ENCODE data around the gene DDOST. TPM values are rescaled to one million over a fixed set of nuclear protein-coding genes. Genes with fewer than 3 reads are reported as not detected.
A peak's percentile ranks its signal among the peaks of the same experiment; 100 is the strongest.
"Not testable (repeated sequence)": the region's sequence is repeated elsewhere in the genome, so short reads cannot be mapped to it uniquely, and the experiment has no call there.

The DDOST gene
- total RNA-seq, 2 experiments from 2014 or later, result 165 to 180 TPM

GRCh38 chr1:20615946-20616846 is 45.0 kb downstream of the DDOST start:
- DNase-seq, result no peak
- no peak overlapping the region for H3K27ac Mint-ChIP-seq
- H3K9me3 Mint-ChIP-seq, result no peaks in the 10 kb centered on the region
- H3K27me3 Mint-ChIP-seq, result peaks cover 5% of the 10 kb centered on the region
- ChIA-PET CTCF (no interaction called here), POLR2A (no interaction called here)
- peaks cover 4% of the 10 kb centered on the region for H3K4me1 Mint-ChIP-seq (ENCODE audit: low read depth)
- intact Hi-C loops (cut with micrococcal nuclease), result no loop called here
- H3K4me3 Mint-ChIP-seq, result no peak overlapping the region
- H3K36me3 Mint-ChIP-seq, result no peaks in the 10 kb centered on the region

- Mint-ChIP-seq H3K9me3 (no peaks in the 10 kb centered on the region), H3K27me3 (peaks cover 3% of the 10 kb centered on the region), H3K36me3 (no peaks in the 10 kb centered on the region), H3K4me1 (ENCODE audit: low read depth) (peaks cover 4% of the 10 kb centered on the region), H3K27ac (no peak overlapping the region), H3K4me3 (no peak overlapping the region)
- ChIA-PET CTCF (no interaction called here), POLR2A (no interaction called here)
- intact Hi-C loops (cut with micrococcal nuclease), result no loop called here
- DNase-seq, result no peak
Measured at GRCh38 chr1:20614131-20614579, 47.0 kb downstream of the DDOST start.

- H3K9me3 Mint-ChIP-seq, result no peaks in the 10 kb centered on the region
- H3K27me3 Mint-ChIP-seq, result peaks cover 3% of the 10 kb centered on the region
- no peaks in the 10 kb centered on the region for H3K36me3 Mint-ChIP-seq
- ChIA-PET POLR2A (no interaction called here), CTCF (interaction anchor here (1.1 kb wide), 1 partner anchor 20 kb away, joined by 5 read pairs; no protein-coding TSS in a partner anchor)
- intact Hi-C loops (cut with micrococcal nuclease), result no loop called here
- no peak overlapping the region for H3K27ac Mint-ChIP-seq
- peak; percentile 14 for DNase-seq
- H3K4me1 Mint-ChIP-seq (ENCODE audit: low read depth), result peaks cover 4% of the 10 kb centered on the region
- no peak overlapping the region for H3K4me3 Mint-ChIP-seq
Measured at GRCh38 chr1:20612221-20612746, 48.9 kb downstream of the DDOST start.

- no peak overlapping the region for H3K27ac Mint-ChIP-seq
- intact Hi-C loops (cut with micrococcal nuclease), result no loop called here
- no peak overlapping the region for H3K4me3 Mint-ChIP-seq
- H3K27me3 Mint-ChIP-seq, result peaks cover 3% of the 10 kb centered on the region
- no peak for DNase-seq
- H3K9me3 Mint-ChIP-seq, result no peaks in the 10 kb centered on the region
- ChIA-PET CTCF (no interaction called here), POLR2A (no interaction called here)
- H3K4me1 Mint-ChIP-seq (ENCODE audit: low read depth), result peaks cover 3% of the 10 kb centered on the region
- no peaks in the 10 kb centered on the region for H3K36me3 Mint-ChIP-seq
Measured at GRCh38 chr1:20611652-20612051, 49.5 kb downstream of the DDOST start.

GRCh38 chr1:20610970-20611369 is 50.2 kb downstream of the DDOST start:
- intact Hi-C loops (cut with micrococcal nuclease), result no loop called here
- Mint-ChIP-seq H3K27ac (no peak overlapping the region), H3K27me3 (peaks cover 3% of the 10 kb centered on the region), H3K4me1 (ENCODE audit: low read depth) (no peaks in the 10 kb centered on the region), H3K4me3 (no peak overlapping the region), H3K36me3 (no peaks in the 10 kb centered on the region), H3K9me3 (no peaks in the 10 kb centered on the region)
- DNase-seq, result no peak
- ChIA-PET CTCF (interaction anchor here (0.6 kb wide), 1 partner anchor 90 kb away, joined by 5 read pairs; no protein-coding TSS in a partner anchor), POLR2A (no interaction called here)

GRCh38 chr1:20609541-20609940 is 51.6 kb downstream of the DDOST start:
- no peaks in the 10 kb centered on the region for H3K9me3 Mint-ChIP-seq
- no peak for DNase-seq
- no peaks in the 10 kb centered on the region for H3K36me3 Mint-ChIP-seq
- no peak overlapping the region for H3K27ac Mint-ChIP-seq
- no peak overlapping the region for H3K4me3 Mint-ChIP-seq
- peaks cover 3% of the 10 kb centered on the region for H3K27me3 Mint-ChIP-seq
- CTCF ChIA-PET, result interaction anchor here (1.3 kb wide), 1 partner anchor 35 kb away, joined by 3 read pairs; no protein-coding TSS in a partner anchor
- POLR2A ChIA-PET, result no interaction called here
- H3K4me1 Mint-ChIP-seq (ENCODE audit: low read depth), result no peaks in the 10 kb centered on the region
- intact Hi-C loops (cut with micrococcal nuclease), result no loop called here

- H3K36me3 Mint-ChIP-seq; H3K9me3 Mint-ChIP-seq; DNase-seq; H3K27me3 Mint-ChIP-seq; intact Hi-C loops (cut with micrococcal nuclease); H3K27ac Mint-ChIP-seq; CTCF ChIA-PET; H3K4me1 Mint-ChIP-seq (ENCODE audit: low read depth); H3K4me3 Mint-ChIP-seq; POLR2A ChIA-PET: not testable (repeated sequence)
Measured at GRCh38 chr1:20606801-20607570, 54.2 kb downstream of the DDOST start.

- no peaks in the 10 kb centered on the region for H3K27me3 Mint-ChIP-seq
- H3K27ac Mint-ChIP-seq, result no peak overlapping the region
- intact Hi-C loops (cut with micrococcal nuclease), result no loop called here
- ChIA-PET CTCF (no interaction called here), POLR2A (no interaction called here)
- H3K9me3 Mint-ChIP-seq, result no peaks in the 10 kb centered on the region
- no peak for DNase-seq
- no peaks in the 10 kb centered on the region for H3K36me3 Mint-ChIP-seq
- H3K4me1 Mint-ChIP-seq (ENCODE audit: low read depth), result no peaks in the 10 kb centered on the region
- no peak overlapping the region for H3K4me3 Mint-ChIP-seq
Measured at GRCh38 chr1:20604678-20605077, 56.5 kb downstream of the DDOST start.

- no peaks in the 10 kb centered on the region for H3K27me3 Mint-ChIP-seq
- DNase-seq, result no peak
- ChIA-PET POLR2A (no interaction called here), CTCF (interaction anchor here (0.5 kb wide), 1 partner anchor 992 kb away, joined by 3 read pairs; no protein-coding TSS in a partner anchor)
- no peaks in the 10 kb centered on the region for H3K4me1 Mint-ChIP-seq (ENCODE audit: low read depth)
- no peak overlapping the region for H3K4me3 Mint-ChIP-seq
- no peaks in the 10 kb centered on the region for H3K9me3 Mint-ChIP-seq
- intact Hi-C loops (cut with micrococcal nuclease), result no loop called here
- H3K36me3 Mint-ChIP-seq, result no peaks in the 10 kb centered on the region
- no peak overlapping the region for H3K27ac Mint-ChIP-seq
Measured at GRCh38 chr1:20603504-20604464, 57.4 kb downstream of the DDOST start.

- Mint-ChIP-seq H3K4me1 (ENCODE audit: low read depth) (no peaks in the 10 kb centered on the region), H3K27ac (no peak overlapping the region), H3K9me3 (no peaks in the 10 kb centered on the region), H3K27me3 (no peaks in the 10 kb centered on the region), H3K36me3 (no peaks in the 10 kb centered on the region), H3K4me3 (no peak overlapping the region)
- intact Hi-C loops (cut with micrococcal nuclease), result no loop called here
- DNase-seq, result no peak
- POLR2A ChIA-PET, result no interaction called here
- CTCF ChIA-PET, result no interaction called here
Measured at GRCh38 chr1:20602851-20603450, 58.2 kb downstream of the DDOST start.

All from activated CD4-positive, alpha-beta memory T cell treated with anti-CD3 and anti-CD28 coated beads for 36 hours (primary cell).